Bladder microvascular endothelial cell (primary cell): ENCODE data around the gene NTM. TPM values are rescaled to one million over a fixed set of nuclear protein-coding genes. Genes with fewer than 3 reads are reported as not detected.

Experiments
- total RNA-seq: library from RNA; depleted of rRNA; stranded (reverse); fragments of >200 nt; gene quantifications from 2 replicates; pipeline ENCODE4 v1.2.3, GENCODE V29; 2014

Gene NTM
- 0.06 and 0.32 TPM in 2 replicates for total RNA-seq

GRCh38 chr11:131370090-131370751, at the start of gene NTM:
TSS of gene NTM (plus strand) at chr11:131370615.

